DND-41 (cell line): Measurements from ENCODE around the gene RNF4.

Experiments
- ATAC-seq: fragments of 200-7000 bp; cut with Tn5 transposase; 3 replicates; pipeline ENCODE4 v1.9.1; 2021; ENCODE audit warnings: low read depth; ENCODE audit not compliant: insufficient read depth
- DNase-seq: peaks from one replicate; pipeline ENCODE4 v3.0.0-alpha.2; 2020
- H2AFZ ChIP-seq: 2 replicates; pipeline ENCODE4 v1.6.0; 2012; ENCODE audit warnings: low read depth, low read length
- H3K27ac ChIP-seq: 2 replicates; pipeline ENCODE4 v1.5.1; 2012; ENCODE audit warnings: low read length, inconsistent platforms
- H3K27me3 ChIP-seq: fragments of 200-600 bp; sonication (generic); 2 replicates; pipeline ENCODE4 v1.6.0; 2012; ENCODE audit warnings: low read length, mild to moderate bottlenecking, inconsistent platforms; ENCODE audit not compliant: insufficient read depth, poor library complexity
- H3K36me3 ChIP-seq: 2 replicates; pipeline ENCODE4 v1.5.1; 2012; ENCODE audit warnings: low read length, inconsistent platforms; ENCODE audit not compliant: insufficient read depth
- H3K4me1 ChIP-seq: 2 replicates; pipeline ENCODE4 v1.5.1; 2012; ENCODE audit warnings: mild to moderate bottlenecking, low read length; ENCODE audit not compliant: insufficient read depth
- H3K4me2 ChIP-seq: 2 replicates; pipeline ENCODE4 v1.6.0; 2012; ENCODE audit warnings: mild to moderate bottlenecking, moderate library complexity, low read length, inconsistent platforms; ENCODE audit not compliant: insufficient read depth
- H3K4me3 ChIP-seq, 2 experiments: fragments of 200-600 bp in 1 of 2; shearing (Covaris generic) in 1 of 2; 2 replicates each; pipeline ENCODE4 v1.5.1; 2012 to 2016; ENCODE audit warnings: inconsistent platforms in 2 of 2, low read length in 2 of 2, mild to moderate bottlenecking in 2 of 2, low read depth in 1 of 2, moderate library complexity in 1 of 2
- H3K79me2 ChIP-seq: 2 replicates; pipeline ENCODE4 v1.6.0; 2012; ENCODE audit warnings: low read length, inconsistent platforms; ENCODE audit not compliant: insufficient read depth
- H3K9ac ChIP-seq: 2 replicates; pipeline ENCODE4 v1.6.0; 2012; ENCODE audit warnings: low read depth, mild to moderate bottlenecking, inconsistent platforms, low read length, moderate library complexity
- H3K9me3 ChIP-seq: 2 replicates; pipeline ENCODE4 v1.5.1; 2012; ENCODE audit warnings: low read length, moderate library complexity, mild to moderate bottlenecking, inconsistent platforms; ENCODE audit not compliant: insufficient read depth, severe bottlenecking
- H4K20me1 ChIP-seq: 2 replicates; pipeline ENCODE4 v1.6.0; 2012; ENCODE audit warnings: low read length; ENCODE audit not compliant: insufficient read depth
- CTCF ChIP-seq: IDR thresholded peaks from 2 replicates; pipeline ENCODE4 v1.5.1; 2012; ENCODE audit warnings: borderline replicate concordance, low read length, moderate library complexity, mild to moderate bottlenecking; ENCODE audit not compliant: poor library complexity, severe bottlenecking; ENCODE audit errors: extremely low read depth
- EZH2 ChIP-seq: IDR thresholded peaks from 3 replicates; pipeline ENCODE4 v1.6.1; 2012; ENCODE audit warnings: borderline replicate concordance, low read depth, mild to moderate bottlenecking, moderate library complexity, low read length, inconsistent platforms; ENCODE audit not compliant: severe bottlenecking

RNF4 gene

GRCh38 chr4:2503809-2504208 lies 34.9 kb downstream of the RNF4 start:
- H3K36me3 ChIP-seq, result peaks cover 90% of the 10 kb centered on the region
- H3K79me2 ChIP-seq, result peaks cover 71% of the 10 kb centered on the region
- H3K9me3 ChIP-seq, result no peaks in the 10 kb centered on the region
- DNase-seq (no peak), ATAC-seq (no peak)
- no peaks in the 10 kb centered on the region for H3K27me3 ChIP-seq
- H3K4me2 ChIP-seq, result no peak overlapping the region
- no peaks in the 10 kb centered on the region for H3K4me1 ChIP-seq
- H4K20me1 ChIP-seq, result peaks cover 53% of the 10 kb centered on the region
- no peak overlapping the region for H3K4me3 ChIP-seq
- no peak for TF ChIP-seq EZH2
- no peak for TF ChIP-seq CTCF
- H3K27ac ChIP-seq, result no peak overlapping the region
- H3K9ac ChIP-seq, result no peak overlapping the region
- H2AFZ ChIP-seq, result no peak overlapping the region

GRCh38 chr4:2507259-2507658 lies 38.4 kb downstream of the RNF4 start:
- no peak for DNase-seq
- ATAC-seq, result no peak
- Histone ChIP-seq H3K4me2 (no peak overlapping the region), H2AFZ (no peak overlapping the region), H3K79me2 (peaks cover 67% of the 10 kb centered on the region), H3K27me3 (no peaks in the 10 kb centered on the region), H3K9ac (no peak overlapping the region), H3K4me3 (no peak overlapping the region), H3K9me3 (no peaks in the 10 kb centered on the region), H3K36me3 (peaks cover 87% of the 10 kb centered on the region), H4K20me1 (peaks cover 61% of the 10 kb centered on the region), H3K4me1 (no peaks in the 10 kb centered on the region), H3K27ac (no peak overlapping the region)
- no peak for TF ChIP-seq EZH2
- TF ChIP-seq CTCF, result no peak

- Histone ChIP-seq H4K20me1 (peaks cover 65% of the 10 kb centered on the region), H2AFZ (no peak overlapping the region), H3K4me2 (no peak overlapping the region), H3K79me2 (peaks cover 65% of the 10 kb centered on the region), H3K9ac (no peak overlapping the region), H3K4me3 (no peak overlapping the region), H3K36me3 (peaks cover 88% of the 10 kb centered on the region), H3K27me3 (no peaks in the 10 kb centered on the region), H3K9me3 (no peaks in the 10 kb centered on the region), H3K4me1 (no peaks in the 10 kb centered on the region), H3K27ac (no peak overlapping the region)
- no peak for ATAC-seq
- TF ChIP-seq EZH2 (no peak), CTCF (no peak)
- DNase-seq, result no peak
Observed at GRCh38 chr4:2507855-2508254, 38.9 kb downstream of the RNF4 start.
